GM12878 (cell line): ENCODE measurements around the gene ALAD. TPM values are rescaled to one million over a fixed set of nuclear protein-coding genes. Genes with fewer than 3 reads are reported as not detected.
A peak's percentile ranks its signal among the peaks of the same experiment; 100 is the strongest.

Source experiments
- BMI1 ChIP-seq: fragments of 450-650 bp; IDR thresholded peaks from 2 replicates; pipeline ENCODE4 v1.6.1; 2016; ENCODE audit warnings: mild to moderate bottlenecking, moderate library complexity, borderline replicate concordance
- CEBPZ ChIP-seq: fragments of 150-350 bp; IDR thresholded peaks from 2 replicates; pipeline ENCODE4 v1.6.1; 2016; ENCODE audit warnings: low read depth, low read length
- EZH2 ChIP-seq: IDR thresholded peaks from 2 replicates; pipeline ENCODE4 v1.6.1; 2012; ENCODE audit warnings: low read depth, mild to moderate bottlenecking, control low read depth, inconsistent platforms, low read length, borderline replicate concordance; ENCODE audit not compliant: control insufficient read depth
- GABPA ChIP-seq: IDR thresholded peaks from 2 replicates; pipeline ENCODE4 v1.6.1; 2014; ENCODE audit warnings: antibody characterized with exemption, low read depth, mild to moderate bottlenecking, inconsistent platforms
- NBN ChIP-seq: fragments of 450-650 bp; IDR thresholded peaks from 2 replicates; pipeline ENCODE4 v1.6.1; 2016
- NKRF ChIP-seq: fragments of 450-650 bp; conservative IDR thresholded peaks from 2 replicates; pipeline ENCODE4 v1.6.1; 2017; ENCODE audit warnings: mild to moderate bottlenecking, moderate library complexity
- PAX8 ChIP-seq: fragments of 450-650 bp; IDR thresholded peaks from 2 replicates; pipeline ENCODE4 v1.6.1; 2017; ENCODE audit warnings: mild to moderate bottlenecking, moderate library complexity
- POLR2AphosphoS5 ChIP-seq: IDR thresholded peaks from 2 replicates; pipeline ENCODE4 v1.6.1; 2011; ENCODE audit warnings: mild to moderate bottlenecking, low read length, inconsistent platforms
- SIN3A ChIP-seq: IDR thresholded peaks from 2 replicates; pipeline ENCODE4 v1.6.1; 2012; ENCODE audit warnings: low read depth, low read length, improper control_type of control experiment
- TAF1 ChIP-seq: IDR thresholded peaks from 2 replicates; pipeline ENCODE4 v1.6.1; 2011; ENCODE audit warnings: mild to moderate bottlenecking, low read depth, low read length, borderline replicate concordance
- TARDBP ChIP-seq: IDR thresholded peaks from 2 replicates; pipeline ENCODE4 v1.6.1; 2016; ENCODE audit warnings: borderline replicate concordance
- ZBTB11 ChIP-seq: fragments of 450-650 bp; formaldehyde crosslinking; IDR thresholded peaks from 2 replicates; pipeline ENCODE4 v1.5.0; 2022; ENCODE audit warnings: mild to moderate bottlenecking, missing genetic modification characterization
- ZNF24 ChIP-seq: fragments of 450-650 bp; IDR thresholded peaks from 2 replicates; pipeline ENCODE4 v1.6.1; 2017; ENCODE audit warnings: antibody characterized with exemption, mild to moderate bottlenecking
- ZNF384 ChIP-seq: IDR thresholded peaks from 2 replicates; pipeline ENCODE4 v1.6.1; 2012; ENCODE audit warnings: low read depth, mild to moderate bottlenecking, low read length, improper control_type of control experiment, borderline replicate concordance
- polyA plus RNA-seq, 11 experiments: library from polyadenylated mRNA; depleted of rRNA in 4 of 11; unstranded in 6 of 11; stranded (reverse) in 5 of 11; fragments of >200 nt; fragmentation: Nextera tagmentation in 4 of 11; fragmentation: Illumina TruSeq in 1 of 11; extraction: Ambion mirVana in 4 of 11; extraction: Trizol in 1 of 11; gene quantifications; 1 replicate in 1 of 11; 2 replicates in 10 of 11; pipeline versions ENCODE4 v1.2.1 to v1.2.3, GENCODE V29; 2011 to 2016; ENCODE audit warnings: inconsistent platforms in 2 of 11, missing spikeins in 2 of 11, low read depth in 1 of 11
- total RNA-seq, 4 experiments: library from RNA; depleted of rRNA in 3 of 4; stranded (reverse); fragments of >200 nt in 3 of 4; fragmentation: Illumina TruSeq in 1 of 4; extraction: Trizol in 1 of 4; gene quantifications; 2 replicates each; pipeline versions ENCODE4 v1.2.1 to v1.2.3, GENCODE V29; 2013 to 2021
- TF ChIP-seq, protein P1 (sequence below): fragments of 450-650 bp; formaldehyde crosslinking; IDR thresholded peaks from 2 replicates; pipeline ENCODE4 v1.4.0; 2020; ENCODE audit warnings: mild to moderate bottlenecking, moderate library complexity

ALAD gene
- total and polyA plus RNA-seq, 10 of the 15 experiments (the other 5 are each of a cell fraction or from before 2014, with no cell fraction given), result 2.4 to 21.6 (median 12.9) TPM

GRCh38 chr9:113401027-113401792, at the start of gene ALAD (continued):
- TF ChIP-seq EZH2, result no peak
- TF ChIP-seq PAX8, result no peak
- TF ChIP-seq ZNF24, result no peak
- peak; percentile 59; the same call in 1 of the 2 replicates for TF ChIP-seq POLR2AphosphoS5
- TF ChIP-seq SIN3A, result peak; percentile 64; the same call in 1 of the 2 replicates
- no peak for TF ChIP-seq ZBTB11 (CRISPR knock-in tag)
- no peak for TF ChIP-seq CEBPZ
- 0 out of 2 replicates have a peak, but pooled peaks have one; percentile 63 for TF ChIP-seq NBN
- TF ChIP-seq BMI1, result no peak
- TF ChIP-seq GABPA, result no peak
- TF ChIP-seq NKRF, result peak; percentile 87
- TF ChIP-seq ZNF384, result no peak
- TF ChIP-seq, protein P1, sequence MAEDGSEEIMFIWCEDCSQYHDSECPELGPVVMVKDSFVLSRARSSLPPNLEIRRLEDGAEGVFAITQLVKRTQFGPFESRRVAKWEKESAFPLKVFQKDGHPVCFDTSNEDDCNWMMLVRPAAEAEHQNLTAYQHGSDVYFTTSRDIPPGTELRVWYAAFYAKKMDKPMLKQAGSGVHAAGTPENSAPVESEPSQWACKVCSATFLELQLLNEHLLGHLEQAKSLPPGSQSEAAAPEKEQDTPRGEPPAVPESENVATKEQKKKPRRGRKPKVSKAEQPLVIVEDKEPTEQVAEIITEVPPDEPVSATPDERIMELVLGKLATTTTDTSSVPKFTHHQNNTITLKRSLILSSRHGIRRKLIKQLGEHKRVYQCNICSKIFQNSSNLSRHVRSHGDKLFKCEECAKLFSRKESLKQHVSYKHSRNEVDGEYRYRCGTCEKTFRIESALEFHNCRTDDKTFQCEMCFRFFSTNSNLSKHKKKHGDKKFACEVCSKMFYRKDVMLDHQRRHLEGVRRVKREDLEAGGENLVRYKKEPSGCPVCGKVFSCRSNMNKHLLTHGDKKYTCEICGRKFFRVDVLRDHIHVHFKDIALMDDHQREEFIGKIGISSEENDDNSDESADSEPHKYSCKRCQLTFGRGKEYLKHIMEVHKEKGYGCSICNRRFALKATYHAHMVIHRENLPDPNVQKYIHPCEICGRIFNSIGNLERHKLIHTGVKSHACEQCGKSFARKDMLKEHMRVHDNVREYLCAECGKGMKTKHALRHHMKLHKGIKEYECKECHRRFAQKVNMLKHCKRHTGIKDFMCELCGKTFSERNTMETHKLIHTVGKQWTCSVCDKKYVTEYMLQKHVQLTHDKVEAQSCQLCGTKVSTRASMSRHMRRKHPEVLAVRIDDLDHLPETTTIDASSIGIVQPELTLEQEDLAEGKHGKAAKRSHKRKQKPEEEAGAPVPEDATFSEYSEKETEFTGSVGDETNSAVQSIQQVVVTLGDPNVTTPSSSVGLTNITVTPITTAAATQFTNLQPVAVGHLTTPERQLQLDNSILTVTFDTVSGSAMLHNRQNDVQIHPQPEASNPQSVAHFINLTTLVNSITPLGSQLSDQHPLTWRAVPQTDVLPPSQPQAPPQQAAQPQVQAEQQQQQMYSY (CRISPR knock-in tag), result no peak
- TF ChIP-seq TAF1, result no peak
- 0 out of 2 replicates have a peak, but pooled peaks have one; percentile 42 for TF ChIP-seq TARDBP
